Esophagus squamous epithelium (tissue), 4 donors: Measurements from ENCODE around the gene HIF1A.

Experiments
- CTCF ChIP-seq, 6 experiments: fragments of 450-650 bp in 4 of 6; fragments of 200-600 bp in 2 of 6; sonication (generic) in 2 of 6; IDR thresholded peaks; one replicate each; pipeline ENCODE4 v1.5.1; 2016 to 2019; ENCODE audit warnings: antibody characterized with exemption in 6 of 6, mild to moderate bottlenecking in 4 of 6, moderate library complexity in 4 of 6
- POLR2A ChIP-seq, 4 donors: fragments of 450-650 bp; IDR thresholded peaks; one replicate each; pipeline ENCODE4 v1.6.1; 2017; ENCODE audit warnings: antibody characterized with exemption in 4 of 4, mild to moderate bottlenecking in 4 of 4, moderate library complexity in 3 of 4

- no peak for TF ChIP-seq POLR2A (IDR thresholded peaks at IDR 0.05)
- peak in 1 of 6 experiments; percentile 10 for TF ChIP-seq CTCF (IDR thresholded peaks at IDR 0.05)
These were observed 58.3 kb downstream of the HIF1A start for GRCh38 chr14:61753631-61754030.
